ENCODE measurements around the gene DGKQ.

DNA sequence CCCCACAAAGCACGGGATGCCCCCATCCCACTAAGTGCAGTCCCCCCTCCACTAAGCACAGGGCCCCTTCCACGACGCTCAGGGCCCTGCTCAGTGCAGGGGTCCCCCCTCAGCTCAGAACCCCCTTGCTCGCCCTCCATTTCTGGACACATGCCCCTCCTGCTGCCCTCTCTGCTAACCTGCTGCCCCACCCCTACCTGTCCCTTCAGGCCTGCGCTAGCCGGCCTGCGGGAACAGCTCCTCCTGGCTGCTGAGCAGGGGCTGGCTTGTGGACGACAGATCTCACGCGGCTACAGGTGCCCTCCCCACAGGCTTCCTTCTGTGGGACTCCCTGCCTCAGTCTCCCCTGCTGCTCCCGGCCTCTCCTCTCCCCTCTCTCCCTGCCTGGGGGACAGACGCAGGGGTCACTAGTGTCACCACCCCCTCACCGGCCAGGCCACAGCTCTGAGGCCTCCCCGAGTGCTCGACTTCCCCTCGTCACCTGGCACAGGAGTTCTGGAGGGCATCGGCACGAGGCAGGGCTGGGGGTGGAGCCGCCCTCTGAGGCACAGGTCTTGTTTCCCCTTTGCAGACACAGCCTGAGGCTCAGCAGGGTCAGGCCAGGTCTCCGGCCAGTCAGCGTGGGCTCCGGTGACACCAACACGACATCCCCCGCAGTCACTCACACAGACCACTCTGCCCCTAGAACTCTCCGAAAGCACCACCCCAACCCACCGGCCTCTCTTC, 62.8 kb downstream of the DGKQ start:
- TF ChIP-seq, protein P1, sequence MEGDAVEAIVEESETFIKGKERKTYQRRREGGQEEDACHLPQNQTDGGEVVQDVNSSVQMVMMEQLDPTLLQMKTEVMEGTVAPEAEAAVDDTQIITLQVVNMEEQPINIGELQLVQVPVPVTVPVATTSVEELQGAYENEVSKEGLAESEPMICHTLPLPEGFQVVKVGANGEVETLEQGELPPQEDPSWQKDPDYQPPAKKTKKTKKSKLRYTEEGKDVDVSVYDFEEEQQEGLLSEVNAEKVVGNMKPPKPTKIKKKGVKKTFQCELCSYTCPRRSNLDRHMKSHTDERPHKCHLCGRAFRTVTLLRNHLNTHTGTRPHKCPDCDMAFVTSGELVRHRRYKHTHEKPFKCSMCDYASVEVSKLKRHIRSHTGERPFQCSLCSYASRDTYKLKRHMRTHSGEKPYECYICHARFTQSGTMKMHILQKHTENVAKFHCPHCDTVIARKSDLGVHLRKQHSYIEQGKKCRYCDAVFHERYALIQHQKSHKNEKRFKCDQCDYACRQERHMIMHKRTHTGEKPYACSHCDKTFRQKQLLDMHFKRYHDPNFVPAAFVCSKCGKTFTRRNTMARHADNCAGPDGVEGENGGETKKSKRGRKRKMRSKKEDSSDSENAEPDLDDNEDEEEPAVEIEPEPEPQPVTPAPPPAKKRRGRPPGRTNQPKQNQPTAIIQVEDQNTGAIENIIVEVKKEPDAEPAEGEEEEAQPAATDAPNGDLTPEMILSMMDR (IDR thresholded peaks at IDR 0.05; ENCODE audit: extremely low read depth in 1 of 2, insufficient read depth in 1 of 2, low read depth in 1 of 2, low read length in 2 of 2), result no peak
- no peak for TF ChIP-seq EZH2 (IDR thresholded peaks at IDR 0.05; ENCODE audit: borderline replicate concordance, low read depth, low read length, severe bottlenecking)
- TF ChIP-seq POLR2A (IDR thresholded peaks at IDR 0.05; ENCODE audit: low read depth, low read length), result no peak
- TF ChIP-seq, protein P2, sequence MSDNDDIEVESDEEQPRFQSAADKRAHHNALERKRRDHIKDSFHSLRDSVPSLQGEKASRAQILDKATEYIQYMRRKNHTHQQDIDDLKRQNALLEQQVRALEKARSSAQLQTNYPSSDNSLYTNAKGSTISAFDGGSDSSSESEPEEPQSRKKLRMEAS (IDR thresholded peaks at IDR 0.05; ENCODE audit: insufficient read depth, insufficient read length), result no peak
- TF ChIP-seq POLR2AphosphoS5 (IDR thresholded peaks at IDR 0.05; ENCODE audit: insufficient read depth, low read depth, low read length), result no peak

Measured in endothelial cell of umbilical vein (primary cell).